Heart right ventricle (tissue), 16 donors: Measurements from ENCODE around the gene TBPL2. TPM values are rescaled to one million over a fixed set of nuclear protein-coding genes. Genes with fewer than 3 reads are reported as not detected.

Experiments used
- ATAC-seq, 8 donors: fragments of 200-7000 bp; cut with Tn5 transposase; one replicate each; pipeline ENCODE4 v1.9.1; 2020; ENCODE audit warnings: mild to moderate bottlenecking in 8 of 8, moderate library complexity in 8 of 8, moderate number of reproducible peaks in 1 of 8
- DNase-seq, 2 donors: peaks; one replicate each; pipeline ENCODE4 v3.0.0-alpha.2; 2020
- H3K27ac ChIP-seq, 10 donors: fragments of 200-600 bp; sonication (generic) in 2 of 10; one replicate each; pipeline versions ENCODE4 v1.5.0 to v1.8.0; 2020 to 2022; ENCODE audit warnings: mild to moderate bottlenecking in 3 of 10
- H3K27me3 ChIP-seq, 7 donors: fragments of 200-600 bp; one replicate each; pipeline ENCODE4 v1.8.0; 2021 to 2022; ENCODE audit warnings: mild to moderate bottlenecking in 2 of 7
- H3K36me3 ChIP-seq, 9 donors: fragments of 200-600 bp; sonication (generic) in 1 of 9; one replicate each; pipeline versions ENCODE4 v1.5.0 to v1.8.0; 2020 to 2022; ENCODE audit warnings: mild to moderate bottlenecking in 2 of 9
- H3K4me1 ChIP-seq, 9 donors: fragments of 200-600 bp; sonication (generic) in 1 of 9; one replicate each; pipeline versions ENCODE4 v1.5.0 to v1.8.0; 2020 to 2022; ENCODE audit warnings: mild to moderate bottlenecking in 4 of 9
- H3K4me3 ChIP-seq, 10 donors: fragments of 200-600 bp; sonication (generic) in 2 of 10; one replicate each; pipeline versions ENCODE4 v1.5.0 to v1.8.0; 2020 to 2022; ENCODE audit warnings: mild to moderate bottlenecking in 7 of 10, moderate library complexity in 2 of 10
- H3K9me3 ChIP-seq, 11 donors: fragments of 200-600 bp in 10 of 11; sonication (generic) in 2 of 11; one replicate each; pipeline versions ENCODE4 v1.5.0 to v1.8.0; 2013 to 2022; ENCODE audit warnings: mild to moderate bottlenecking in 2 of 11, control low read depth in 1 of 11, moderate library complexity in 1 of 11
- CTCF ChIP-seq, 9 donors: fragments of 200-600 bp; sonication (generic) in 2 of 9; IDR thresholded peaks; one replicate each; pipeline versions ENCODE4 v1.5.0 to v1.8.0; 2021 to 2022; ENCODE audit warnings: antibody characterized with exemption in 9 of 9, mild to moderate bottlenecking in 5 of 9, moderate library complexity in 1 of 9
- WGBS, 2 donors: extraction: QIAGEN DNeasy Blood & Tissue Kit; methylation state at CpG; one replicate each; pipeline ENCODE4 v1.1.7; 2013; ENCODE audit warnings: inconsistent platforms in 1 of 2; 5-methylcytosine and 5-hydroxymethylcytosine counted together
- intact Hi-C, 10 donors: fragments of 100-400 bp; cut with DNase I; formaldehyde crosslinking; loops; one replicate each; pipeline versions ENCODE4 v1.11.1 to v1.14.2; 2022
- polyA plus RNA-seq, 2 donors: library from polyadenylated mRNA; stranded (reverse); fragments of 200-250 nt; gene quantifications; one replicate each; pipeline ENCODE4 v1.2.3, GENCODE V29; 2013
- total RNA-seq, 10 donors: library from RNA; stranded (reverse); fragmentation: NEBNext Ultra II Directional in 3 of 10; extraction: Animal tissue kit (Norgen Biotek cat#: 25700) in 3 of 10; gene quantifications; one replicate each; pipeline versions ENCODE4 v1.2.1 to v1.2.4, GENCODE V29; 2021 to 2023
- donor health status: Arrhythmogenic right ventricular cardiomyopathy.
- donor health status: ischemic (EF 13 %, LVEDD 7.1; RV severe dilation, severe dysfunction).
- donor health status: healthy with polysubstance abuse.
- donor health status: DM: no; HTN: yes; CAD: no.
- donor health status: DM: no; HTN: no; CAD: no.
- donor health status: ischemic (EF 25% LVEDD 6.9; RV normal size, moderate dysfunction).
- donor health status: ischemic (EF 25% LVEDD 5.7; RV mildly dilated, moderate dysfunction).
- donor health status: healthy.
- donor health status: DM: yes; HTN: yes; CAD: no.
- donor health status: Ischemic cardiomyopathy.
- donor health status: ischemic (EF 35%, LVEDD 5.7; RV mildly dilated, moderate dysfunction).
- donor health status: nonischemic (EF 11% LVEDD 7.7; RV severe dilation, severe dysfunction).
- donor health status: DM: yes; HTN: yes; CAD: no.
- donor health status: PGD.
- donor health status: ischemic (EF 29% LVEDD 5.4; RV normal size, mild dysfunction).
- donor health status: nonischemic (EF 23%, LVEDD 6.1; RV moderate dilation, normal function).

The TBPL2 gene
- total and polyA plus RNA-seq, 12 donors = not detected

GRCh38 chr14:55374771-55375170, 65.6 kb downstream of the TBPL2 start:
- WGBS, 2 donors = 96 to 98% methylated on average over 4 of the region's 4 CpGs
- Histone ChIP-seq H3K9me3 (no peaks in the 10 kb centered on the region), H3K4me1 (peaks cover 0 to 9% (median 0%) of the 10 kb centered on the region in 9 donors), H3K27ac (no peak overlapping the region), H3K36me3 (peaks cover 0 to 96% (median 41%) of the 10 kb centered on the region in 9 donors), H3K4me3 (no peak overlapping the region), H3K27me3 (no peaks in the 10 kb centered on the region)
- ATAC-seq = no peak
- TF ChIP-seq CTCF (IDR thresholded peaks at IDR 0.05) = no peak
- intact Hi-C loops = no loop called here
- DNase-seq = no peak

- Histone ChIP-seq H3K4me1 (peaks cover 0 to 9% (median 0%) of the 10 kb centered on the region in 9 donors), H3K9me3 (no peaks in the 10 kb centered on the region), H3K27ac (no peak overlapping the region), H3K36me3 (peaks cover 0 to 96% (median 34%) of the 10 kb centered on the region in 9 donors), H3K4me3 (no peak overlapping the region), H3K27me3 (no peaks in the 10 kb centered on the region)
- no peak for TF ChIP-seq CTCF (IDR thresholded peaks at IDR 0.05)
- ATAC-seq = no peak
- DNase-seq = no peak
- 90 to 94% methylated on average over 5 of the region's 5 CpGs for whole genome bisulfite sequencing, 2 donors
- intact Hi-C loops = no loop called here
These were observed 66.4 kb downstream of the TBPL2 start for GRCh38 chr14:55373784-55374705.

- Histone ChIP-seq H3K27me3 (no peaks in the 10 kb centered on the region), H3K4me1 (peaks cover 0 to 9% (median 0%) of the 10 kb centered on the region in 9 donors), H3K4me3 (no peak overlapping the region), H3K36me3 (peaks cover 0 to 96% (median 39%) of the 10 kb centered on the region in 9 donors), H3K27ac (no peak overlapping the region), H3K9me3 (no peaks in the 10 kb centered on the region)
- DNase-seq = no peak
- no peak for TF ChIP-seq CTCF (IDR thresholded peaks at IDR 0.05)
- intact Hi-C loops = no loop called here
- 82 to 89% methylated on average over 7 of the region's 7 CpGs for WGBS, 2 donors
- ATAC-seq = no peak
These were observed 67.6 kb downstream of the TBPL2 start for GRCh38 chr14:55372825-55373224.

- no peak overlapping the region for H3K27ac ChIP-seq
- no peak for TF ChIP-seq CTCF (IDR thresholded peaks at IDR 0.05)
- DNase-seq (no peak), ATAC-seq (no peak)
- WGBS, 2 donors = 84 to 88% methylated on average over 1 of the region's 1 CpG
- H3K9me3 ChIP-seq = no peaks in the 10 kb centered on the region
- no peak overlapping the region for H3K4me3 ChIP-seq
- no peaks in the 10 kb centered on the region for H3K27me3 ChIP-seq
- peaks cover 0 to 96% (median 37%) of the 10 kb centered on the region in 9 donors for H3K36me3 ChIP-seq
- H3K4me1 ChIP-seq = peaks cover 0 to 9% (median 0%) of the 10 kb centered on the region in 9 donors
- intact Hi-C loops = no loop called here
These were observed 68.0 kb downstream of the TBPL2 start for GRCh38 chr14:55372423-55372822.
